Cardiac fibroblast (primary cell): ENCODE measurements around the gene ZNF774.
A peak's percentile ranks its signal among the peaks of the same experiment; 100 is the strongest.

Experiments
- DNase-seq, 2 donors: peaks; one replicate each; pipeline versions ENCODE4 v3.0.0 to v3.0.0-alpha.2; 2010; ENCODE audit warnings: low read depth in 2 of 2
- H3K4me3 ChIP-seq, 2 donors: replicated peaks in 1 of 2; 1 replicate in 1 of 2; 2 replicates in 1 of 2; pipeline ENCODE4 v1.5.1; 2011; ENCODE audit warnings: low read depth in 2 of 2, low read length in 2 of 2, mild to moderate bottlenecking in 2 of 2, moderate library complexity in 1 of 2
- CTCF ChIP-seq: IDR thresholded peaks from one replicate; pipeline ENCODE4 v1.5.1; 2011; ENCODE audit warnings: low read depth, mild to moderate bottlenecking, low read length, inconsistent platforms

Gene ZNF774

GRCh38 chr15:90327311-90327710 is 24.8 kb upstream of the ZNF774 start:
- H3K4me3 ChIP-seq, result no peak overlapping the region
- no peak for TF ChIP-seq CTCF
- DNase-seq, result no peak

GRCh38 chr15:90334304-90334731 is 17.8 kb upstream of the ZNF774 start:
- no peak overlapping the region for H3K4me3 ChIP-seq
- DNase-seq, result no peak
- no peak for TF ChIP-seq CTCF

- no peak for TF ChIP-seq CTCF
- H3K4me3 ChIP-seq, result no peak overlapping the region
- DNase-seq, result peak in 1 of 2 donors; percentile 25
Observed at GRCh38 chr15:90336705-90337141, 15.4 kb upstream of the ZNF774 start.

GRCh38 chr15:90337256-90337655 is 14.8 kb upstream of the ZNF774 start:
- DNase-seq, result no peak
- no peak for TF ChIP-seq CTCF
- no peak overlapping the region for H3K4me3 ChIP-seq

GRCh38 chr15:90338532-90338931 is 13.6 kb upstream of the ZNF774 start:
- DNase-seq, result no peak
- no peak overlapping the region for H3K4me3 ChIP-seq
- no peak for TF ChIP-seq CTCF

- no peak for DNase-seq
- no peak for TF ChIP-seq CTCF
- H3K4me3 ChIP-seq, result no peak overlapping the region
Observed at GRCh38 chr15:90340345-90340744, 11.7 kb upstream of the ZNF774 start.

- no peak overlapping the region for H3K4me3 ChIP-seq
- peak; percentile 38 to 75 for DNase-seq
- TF ChIP-seq CTCF, result no peak
Observed at GRCh38 chr15:90343302-90343790, 8.7 kb upstream of the ZNF774 start.
